Subcutaneous abdominal adipose tissue (tissue), 5 donors: Measurements from ENCODE around the gene VAV3.

ENCODE experiments used
- H3K27ac ChIP-seq: one replicate; pipeline ENCODE4 v1.7.0; 2013; ENCODE audit warnings: low read depth, mild to moderate bottlenecking, inconsistent platforms, low read length, moderate library complexity
- H3K27me3 ChIP-seq, 5 donors: one replicate each; pipeline ENCODE4 v1.7.0; 2013; ENCODE audit warnings: low read length in 5 of 5, inconsistent platforms in 1 of 5; ENCODE audit not compliant: control insufficient read depth in 5 of 5, insufficient read depth in 4 of 5
- H3K36me3 ChIP-seq, 5 donors: one replicate each; pipeline ENCODE4 v1.7.0; 2013; ENCODE audit warnings: low read length in 5 of 5; ENCODE audit not compliant: control insufficient read depth in 5 of 5, insufficient read depth in 5 of 5
- H3K4me1 ChIP-seq, 5 donors: one replicate each; pipeline ENCODE4 v1.7.0; 2013; ENCODE audit warnings: low read length in 5 of 5, mild to moderate bottlenecking in 3 of 5, moderate library complexity in 1 of 5; ENCODE audit not compliant: control insufficient read depth in 5 of 5, insufficient read depth in 5 of 5
- H3K4me3 ChIP-seq, 5 donors: one replicate each; pipeline ENCODE4 v1.7.0; 2013; ENCODE audit warnings: low read length in 5 of 5, low read depth in 1 of 5
- H3K9ac ChIP-seq, 5 donors: one replicate each; pipeline ENCODE4 v1.7.0; 2013; ENCODE audit warnings: low read length in 5 of 5, mild to moderate bottlenecking in 4 of 5, moderate library complexity in 3 of 5
- H3K9me3 ChIP-seq, 5 donors: one replicate each; pipeline ENCODE4 v1.7.0; 2013; ENCODE audit warnings: low read length in 5 of 5; ENCODE audit not compliant: control insufficient read depth in 5 of 5
- donor health status: healthy.
- donor health status: healthy.
- donor health status: healthy.
- donor health status: healthy.
- donor health status: healthy.

VAV3 gene

GRCh38 chr1:107574044-107574443, 390.9 kb downstream of the VAV3 start:
- H3K27me3 ChIP-seq = no peaks in the 10 kb centered on the region
- no peak overlapping the region for H3K4me3 ChIP-seq
- H3K9ac ChIP-seq = no peak overlapping the region
- no peak overlapping the region for H3K27ac ChIP-seq
- no peaks in the 10 kb centered on the region for H3K4me1 ChIP-seq
- no peaks in the 10 kb centered on the region for H3K9me3 ChIP-seq
- peaks cover 0 to 9% (median 0%) of the 10 kb centered on the region in 5 donors for H3K36me3 ChIP-seq

GRCh38 chr1:107572674-107573211, 392.2 kb downstream of the VAV3 start:
- Histone ChIP-seq H3K9ac (no peak overlapping the region), H3K4me1 (no peaks in the 10 kb centered on the region), H3K27ac (no peak overlapping the region)

GRCh38 chr1:107570768-107571167, 394.2 kb downstream of the VAV3 start:
- H3K4me3 ChIP-seq = no peak overlapping the region
- no peak overlapping the region for H3K9ac ChIP-seq
- no peak overlapping the region for H3K27ac ChIP-seq
- no peaks in the 10 kb centered on the region for H3K4me1 ChIP-seq
- no peaks in the 10 kb centered on the region for H3K9me3 ChIP-seq
- H3K27me3 ChIP-seq = no peaks in the 10 kb centered on the region
- H3K36me3 ChIP-seq = peaks cover 0 to 5% (median 0%) of the 10 kb centered on the region in 5 donors

More at GRCh38 chr1:107572674-107573211, 392.2 kb downstream of the VAV3 start:
- Histone ChIP-seq H3K4me3 (no peak overlapping the region), H3K36me3 (peaks cover 0 to 6% (median 0%) of the 10 kb centered on the region in 5 donors), H3K9me3 (no peaks in the 10 kb centered on the region), H3K27me3 (no peaks in the 10 kb centered on the region)

GRCh38 chr1:107563441-107563840, 401.5 kb downstream of the VAV3 start:
- no peaks in the 10 kb centered on the region for H3K36me3 ChIP-seq
- H3K9me3 ChIP-seq = no peaks in the 10 kb centered on the region
- H3K9ac ChIP-seq = no peak overlapping the region
- peaks cover 0 to 6% (median 0%) of the 10 kb centered on the region in 5 donors for H3K4me1 ChIP-seq
- H3K27me3 ChIP-seq = no peaks in the 10 kb centered on the region
- H3K4me3 ChIP-seq = no peak overlapping the region
- H3K27ac ChIP-seq = no peak overlapping the region

GRCh38 chr1:107559881-107560280, 405.1 kb downstream of the VAV3 start:
- Histone ChIP-seq H3K36me3 (no peaks in the 10 kb centered on the region), H3K9ac (no peak overlapping the region), H3K4me3 (no peak overlapping the region), H3K27me3 (no peaks in the 10 kb centered on the region), H3K27ac (no peak overlapping the region), H3K4me1 (peaks cover 0 to 8% (median 0%) of the 10 kb centered on the region in 5 donors), H3K9me3 (no peaks in the 10 kb centered on the region)

GRCh38 chr1:107557095-107557494, 407.9 kb downstream of the VAV3 start:
- H3K36me3 ChIP-seq = no peaks in the 10 kb centered on the region
- no peaks in the 10 kb centered on the region for H3K9me3 ChIP-seq
- no peaks in the 10 kb centered on the region for H3K27me3 ChIP-seq
- H3K27ac ChIP-seq = no peak overlapping the region
- no peak overlapping the region for H3K9ac ChIP-seq
- H3K4me1 ChIP-seq = peaks cover 0 to 8% (median 0%) of the 10 kb centered on the region in 5 donors
- no peak overlapping the region for H3K4me3 ChIP-seq

- H3K9ac ChIP-seq = no peak overlapping the region
- H3K4me3 ChIP-seq = no peak overlapping the region
- no peaks in the 10 kb centered on the region for H3K9me3 ChIP-seq
- H3K27me3 ChIP-seq = no peaks in the 10 kb centered on the region
- no peaks in the 10 kb centered on the region for H3K36me3 ChIP-seq
- H3K27ac ChIP-seq = no peak overlapping the region
- peaks cover 0 to 2% (median 0%) of the 10 kb centered on the region in 5 donors for H3K4me1 ChIP-seq
Observed at GRCh38 chr1:107555578-107555977, 409.4 kb downstream of the VAV3 start.

GRCh38 chr1:107552781-107553180, 412.2 kb downstream of the VAV3 start:
- H3K4me3 ChIP-seq = no peak overlapping the region
- H3K27me3 ChIP-seq = no peaks in the 10 kb centered on the region
- H3K9ac ChIP-seq = no peak overlapping the region
- H3K9me3 ChIP-seq = no peaks in the 10 kb centered on the region
- H3K4me1 ChIP-seq = peaks cover 0 to 2% (median 0%) of the 10 kb centered on the region in 5 donors
- no peaks in the 10 kb centered on the region for H3K36me3 ChIP-seq
- H3K27ac ChIP-seq = no peak overlapping the region

- H3K9me3 ChIP-seq = no peaks in the 10 kb centered on the region
- H3K36me3 ChIP-seq = no peaks in the 10 kb centered on the region
- no peak overlapping the region for H3K27ac ChIP-seq
- H3K4me1 ChIP-seq = no peaks in the 10 kb centered on the region
- H3K4me3 ChIP-seq = no peak overlapping the region
- H3K27me3 ChIP-seq = no peaks in the 10 kb centered on the region
- no peak overlapping the region for H3K9ac ChIP-seq
Observed at GRCh38 chr1:107551456-107551855, 413.5 kb downstream of the VAV3 start.

- H3K4me3 ChIP-seq = no peak overlapping the region
- no peaks in the 10 kb centered on the region for H3K27me3 ChIP-seq
- no peak overlapping the region for H3K27ac ChIP-seq
- H3K9me3 ChIP-seq = no peaks in the 10 kb centered on the region
- H3K4me1 ChIP-seq = no peaks in the 10 kb centered on the region
- H3K36me3 ChIP-seq = no peaks in the 10 kb centered on the region
- H3K9ac ChIP-seq = no peak overlapping the region
Observed at GRCh38 chr1:107550358-107550757, 414.6 kb downstream of the VAV3 start.
